GM12873 (cell line): Measurements from ENCODE around the gene LNX1.

Experiments
- CTCF ChIP-seq: IDR thresholded peaks from 2 replicates; pipeline ENCODE4 v1.5.1; 2012; ENCODE audit warnings: low read depth, mild to moderate bottlenecking, moderate library complexity, low read length, control low read depth; ENCODE audit not compliant: insufficient read depth; ENCODE audit errors: missing control alignments

Gene LNX1

GRCh38 chr4:53559021-53559620 is 32.2 kb downstream of the LNX1 start:
- no peak for TF ChIP-seq CTCF

DNA sequence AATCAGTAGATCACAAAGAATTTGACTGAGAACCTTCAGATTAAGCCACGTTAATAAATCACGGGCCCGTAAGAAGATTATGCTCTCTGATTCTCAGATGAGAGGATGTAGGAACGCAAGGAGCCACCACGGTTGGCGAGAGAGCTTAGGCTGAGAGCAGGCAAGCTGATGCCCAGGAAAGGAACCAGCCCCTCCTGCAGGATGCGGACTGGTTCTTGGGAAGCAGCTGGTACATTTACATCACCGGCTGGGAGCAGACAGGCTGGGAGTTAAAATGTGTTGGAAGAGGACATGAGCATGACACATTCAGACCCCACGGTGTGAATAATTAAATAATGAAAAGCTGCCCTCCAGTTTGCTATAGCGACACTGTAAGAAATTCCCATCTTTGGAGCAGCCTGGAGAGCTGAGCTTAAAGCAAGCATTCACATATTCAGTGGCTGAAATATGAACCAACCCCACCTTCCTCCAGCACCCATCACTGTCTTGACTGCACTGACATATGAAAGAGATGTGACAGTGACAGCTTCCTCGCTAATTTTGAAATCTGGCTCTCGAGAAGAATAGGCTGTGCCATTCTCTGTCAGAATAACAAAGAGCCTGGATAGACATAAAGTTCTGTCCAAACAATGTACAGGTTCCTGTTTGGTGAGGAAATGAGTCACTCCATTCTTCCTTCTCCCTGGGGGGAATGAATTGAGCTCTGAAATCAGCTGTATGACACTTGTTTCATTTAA is 33.1 kb downstream of the LNX1 start:
- no peak for TF ChIP-seq CTCF

DNA sequence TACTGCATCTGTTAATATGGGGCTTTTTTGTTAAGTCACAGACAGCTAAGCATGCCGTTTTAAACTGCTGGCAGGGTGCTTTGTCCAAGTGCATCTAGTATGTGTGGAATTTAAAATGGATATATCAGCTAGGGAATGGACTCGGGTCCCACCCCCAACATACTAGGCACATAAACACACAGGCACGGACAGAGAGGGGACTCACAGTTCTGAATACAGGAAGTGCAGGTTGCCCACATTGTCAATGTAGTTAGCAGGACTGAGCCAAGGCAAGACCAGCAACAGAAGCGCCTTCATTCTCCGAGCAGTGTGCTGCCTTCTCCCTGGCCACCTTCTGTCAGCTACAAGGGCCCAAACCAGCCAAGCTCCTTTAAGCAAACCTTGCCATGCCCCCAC is 33.6 kb downstream of the LNX1 start:
- TF ChIP-seq CTCF = no peak

DNA sequence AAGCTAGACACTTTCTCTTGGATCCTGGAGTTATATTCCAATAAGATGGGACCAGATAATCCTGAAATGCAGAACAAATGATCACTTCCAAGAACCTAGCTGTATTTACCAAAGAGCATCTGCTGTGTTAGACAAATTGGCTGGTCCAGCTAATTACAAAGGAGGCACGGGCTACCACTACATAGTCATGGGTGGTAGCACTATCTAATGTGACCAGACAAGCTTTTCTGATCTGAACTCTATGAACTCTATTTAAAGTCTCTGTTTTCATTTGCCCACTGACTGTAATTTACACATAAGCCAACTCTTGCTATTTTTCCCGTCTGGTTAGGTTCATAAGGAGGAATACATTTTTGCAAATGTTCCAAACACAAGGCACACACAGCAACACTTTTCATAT is 34.6 kb downstream of the LNX1 start:
- no peak for TF ChIP-seq CTCF

DNA sequence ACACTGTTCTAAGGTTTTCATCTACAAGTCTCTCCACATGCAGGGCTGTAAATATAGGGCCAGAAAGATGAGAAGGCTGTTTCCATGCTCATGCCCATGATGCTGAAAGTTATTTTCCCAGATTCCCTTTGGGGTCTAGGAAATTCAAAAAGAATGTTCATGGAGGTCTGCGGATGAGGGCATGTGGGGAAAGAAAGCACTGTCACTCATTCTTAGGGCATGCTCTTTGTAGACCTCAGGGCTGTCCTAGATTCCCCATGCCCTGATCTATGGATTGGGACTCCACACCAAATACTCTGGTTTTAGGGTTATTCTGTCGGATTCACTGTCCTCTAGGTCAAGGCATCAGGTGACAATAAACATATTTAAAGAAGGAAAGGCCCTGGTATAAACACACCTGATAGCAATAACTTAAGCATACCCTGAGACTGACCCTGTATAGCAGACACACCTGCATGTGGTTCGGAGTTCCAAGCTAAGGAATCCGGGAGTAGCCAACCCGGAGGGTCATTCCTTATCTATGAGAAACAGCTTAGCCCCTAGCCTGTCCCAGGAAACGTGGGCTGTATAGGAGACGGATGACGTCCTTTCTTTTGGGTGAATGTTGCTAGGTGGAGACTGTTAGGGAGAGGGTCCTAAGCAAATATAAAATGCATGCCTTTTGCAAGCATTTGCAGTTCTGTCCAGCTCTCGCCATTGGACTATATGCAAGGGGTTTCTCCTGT is 37.6 kb downstream of the LNX1 start:
- no peak for TF ChIP-seq CTCF

DNA sequence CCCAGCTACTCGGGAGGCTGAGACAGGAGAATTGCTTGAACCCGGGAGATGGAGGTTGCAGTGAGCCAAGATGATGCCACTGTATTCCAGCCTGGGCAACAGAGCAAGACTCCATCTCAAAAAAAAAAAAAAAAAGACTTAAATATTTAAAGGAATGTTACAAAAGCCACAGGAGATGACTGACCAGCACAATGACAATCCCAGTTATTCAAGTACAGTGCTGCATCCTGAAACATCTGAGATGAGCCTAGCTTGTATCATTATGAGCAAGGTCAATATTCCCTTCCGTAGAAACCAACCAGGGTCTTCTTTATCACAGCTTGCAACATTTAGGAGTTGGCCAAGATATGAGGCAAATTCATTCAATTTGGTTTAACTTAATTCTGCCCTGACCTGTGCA is 38.6 kb downstream of the LNX1 start:
- no peak for TF ChIP-seq CTCF

- TF ChIP-seq CTCF = no peak
Measured at GRCh38 chr4:53551958-53552357, 39.3 kb downstream of the LNX1 start.
